B cell (primary cell): ENCODE measurements around the gene GNPAT. TPM values are rescaled to one million over a fixed set of nuclear protein-coding genes. Genes with fewer than 3 reads are reported as not detected.

ENCODE experiments used
- ATAC-seq: fragments of 200-7000 bp; cut with Tn5 transposase; one replicate; pipeline ENCODE4 v1.10.0; 2021; ENCODE audit warnings: low read depth, mild to moderate bottlenecking, moderate number of reproducible peaks, moderate library complexity
- CTCF ChIA-PET: fragments of 350-600 bp; sonication (Branson Sonifier 250); formaldehyde crosslinking; loops from one replicate; lab custom pipeline; 2021; ENCODE audit warnings: antibody characterized with exemption, inconsistent platforms; lab: Charles Lee
- POLR2A ChIA-PET: fragments of 350-600 bp; sonication (Branson Sonifier 250); formaldehyde crosslinking; loops from one replicate; lab custom pipeline; 2021; ENCODE audit warnings: antibody characterized with exemption; lab: Charles Lee
- DNase-seq: peaks from one replicate; pipeline ENCODE4 v3.0.0; 2013
- H2AFZ ChIP-seq: 2 replicates; pipeline ENCODE4 v1.6.1; 2012; ENCODE audit warnings: mild to moderate bottlenecking, low read depth, low read length; ENCODE audit not compliant: insufficient read depth, poor library complexity, severe bottlenecking
- H3K27ac ChIP-seq, 2 donors: 1 replicate in 1 of 2; 2 replicates in 1 of 2; pipeline ENCODE4 v1.5.1; 2012 to 2013; ENCODE audit warnings: low read length in 2 of 2, mild to moderate bottlenecking in 2 of 2, moderate library complexity in 1 of 2
- H3K27me3 ChIP-seq, 4 experiments: fragments of 200-600 bp in 1 of 4; sonication (generic) in 1 of 4; replicated peaks in 1 of 4; 1 replicate in 2 of 4; 2 replicates in 2 of 4; pipeline versions ENCODE4 v1.6.1 to v1.7.0; 2013 to 2016; ENCODE audit warnings: low read length in 3 of 4, mild to moderate bottlenecking in 2 of 4, mixed read lengths in 1 of 4, moderate library complexity in 1 of 4; ENCODE audit not compliant: insufficient read depth in 4 of 4, control insufficient read depth in 3 of 4; ENCODE audit errors: control extremely low read depth in 1 of 4
- H3K36me3 ChIP-seq, 2 experiments: replicated peaks in 1 of 2; 1 replicate in 1 of 2; 2 replicates in 1 of 2; pipeline versions ENCODE4 v1.6.1 to v1.7.1; 2013; ENCODE audit warnings: low read length in 1 of 2; ENCODE audit not compliant: insufficient read depth in 2 of 2, control insufficient read depth in 1 of 2; ENCODE audit errors: control extremely low read depth in 1 of 2, extremely low read depth in 1 of 2
- H3K4me1 ChIP-seq, 2 donors: fragments of 200-600 bp in 1 of 2; sonication (generic) in 1 of 2; 1 replicate in 1 of 2; 2 replicates in 1 of 2; pipeline versions ENCODE4 v1.5.1 to v1.6.1; 2013 to 2017; ENCODE audit warnings: low read length in 2 of 2; ENCODE audit not compliant: control insufficient read depth in 2 of 2, insufficient read depth in 2 of 2
- H3K4me2 ChIP-seq: replicated peaks from 2 replicates; pipeline ENCODE3; 2012; ENCODE audit warnings: mild to moderate bottlenecking, low read depth, low read length; ENCODE audit not compliant: poor library complexity, severe bottlenecking
- H3K4me3 ChIP-seq, 5 experiments: fragments of 200-600 bp in 1 of 5; sonication (generic) in 1 of 5; 1 replicate in 3 of 5; 2 replicates in 2 of 5; pipeline versions ENCODE4 v1.5.1 to v1.7.0; 2011 to 2016; ENCODE audit warnings: low read length in 4 of 5, mild to moderate bottlenecking in 4 of 5, low read depth in 2 of 5, control low read depth in 1 of 5, moderate library complexity in 1 of 5; ENCODE audit not compliant: insufficient read depth in 1 of 5; ENCODE audit errors: control extremely low read depth in 1 of 5, extremely low read depth in 1 of 5
- H3K79me2 ChIP-seq: fragments of 200-600 bp; sonication (generic); one replicate; pipeline ENCODE4 v1.6.0; 2016; ENCODE audit warnings: low read length; ENCODE audit not compliant: control insufficient read depth, insufficient read depth
- H3K9ac ChIP-seq: fragments of 200-600 bp; sonication (generic); 2 replicates; pipeline ENCODE4 v1.6.1; 2017; ENCODE audit warnings: mild to moderate bottlenecking, low read length, moderate library complexity
- H3K9me3 ChIP-seq, 3 donors: one replicate each; pipeline versions ENCODE4 v1.6.1 to v1.7.1; 2013; ENCODE audit warnings: low read length in 2 of 3; ENCODE audit not compliant: control insufficient read depth in 2 of 3, insufficient read depth in 1 of 3; ENCODE audit errors: control extremely low read depth in 1 of 3
- H4K20me1 ChIP-seq: 2 replicates; pipeline ENCODE4 v1.6.0; 2012; ENCODE audit warnings: mild to moderate bottlenecking, low read length; ENCODE audit not compliant: insufficient read depth, control insufficient read depth, poor library complexity, severe bottlenecking
- H3K27ac Mint-ChIP-seq: one replicate; pipeline ENCODE4 v1.8.0; 2021; ENCODE audit warnings: mixed read lengths
- H3K27me3 Mint-ChIP-seq: one replicate; pipeline ENCODE4 v1.8.0; 2021; ENCODE audit warnings: mixed read lengths
- H3K4me1 Mint-ChIP-seq: one replicate; pipeline ENCODE4 v1.8.0; 2021; ENCODE audit warnings: mixed read lengths
- H3K4me3 Mint-ChIP-seq: one replicate; pipeline ENCODE4 v1.8.0; 2021; ENCODE audit warnings: mixed read lengths
- H3K9me3 Mint-ChIP-seq: one replicate; pipeline ENCODE4 v1.8.0; 2022; ENCODE audit warnings: mixed read lengths; ENCODE audit not compliant: insufficient read depth
- CTCF ChIP-seq: fragments of 200-600 bp; IDR thresholded peaks from one replicate; pipeline ENCODE4 v1.8.0; 2022; ENCODE audit warnings: antibody characterized with exemption, mild to moderate bottlenecking
- EZH2 ChIP-seq: IDR thresholded peaks from 2 replicates; pipeline ENCODE4 v1.6.1; 2012; ENCODE audit warnings: borderline replicate concordance, low read depth, mild to moderate bottlenecking, moderate library complexity, low read length; ENCODE audit not compliant: insufficient read depth, poor library complexity, severe bottlenecking
- WGBS: methylation state at CpG from one replicate; pipeline ENCODE4 v1.1.5; 2013; ENCODE audit warnings: missing lambda C conversion rate; ENCODE audit not compliant: insufficient coverage; 5-methylcytosine and 5-hydroxymethylcytosine counted together
- intact Hi-C: fragments of 100-400 bp; cut with micrococcal nuclease; formaldehyde crosslinking; loops from one replicate; pipeline ENCODE4 v1.10.0; 2022
- polyA plus RNA-seq: library from polyadenylated mRNA; depleted of rRNA; stranded (reverse); fragments of >200 nt; gene quantifications from 2 replicates; pipeline ENCODE4 v1.2.3, GENCODE V29; 2012
- total RNA-seq, 2 donors: library from RNA; stranded (reverse); fragments of 120-200 nt in 1 of 2; gene quantifications; 1 replicate in 1 of 2; 2 replicates in 1 of 2; pipeline versions ENCODE4 v1.2.3 to v1.2.4, GENCODE V29; 2013 to 2022

The GNPAT gene
- total and polyA plus RNA-seq, 2 donors (not counting 1 experiment from before 2014, with no cell fraction given), result 19.5 to 49.0 TPM

GRCh38 chr1:231312432-231312788 is 71.4 kb downstream of the GNPAT start:
- TF ChIP-seq EZH2 (no peak), CTCF (no peak)
- 100% methylated on average over 2 of the region's 5 CpGs for WGBS
- no peak overlapping the region for H3K4me2 ChIP-seq
- Mint-ChIP-seq H3K4me1 (no peaks in the 10 kb centered on the region), H3K27me3 (no peaks in the 10 kb centered on the region), H3K4me3 (no peak overlapping the region), H3K27ac (no peak overlapping the region), H3K9me3 (no peaks in the 10 kb centered on the region)
- no peaks in the 10 kb centered on the region for H3K4me1 ChIP-seq
- no peaks in the 10 kb centered on the region for H4K20me1 ChIP-seq
- H3K9ac ChIP-seq, result no peak overlapping the region
- H3K27ac ChIP-seq, result no peak overlapping the region
- H2AFZ ChIP-seq, result no peak overlapping the region
- H3K36me3 ChIP-seq, result no peaks in the 10 kb centered on the region
- H3K79me2 ChIP-seq, result no peaks in the 10 kb centered on the region
- DNase-seq, result no peak
- peaks cover 0 to under 1% (median 0%) of the 10 kb centered on the region in 3 donors for H3K9me3 ChIP-seq
- ChIA-PET CTCF (no interaction called here), POLR2A (no interaction called here)
- no peak overlapping the region for H3K4me3 ChIP-seq
- intact Hi-C loops, result no loop called here
- H3K27me3 ChIP-seq, result no peaks in the 10 kb centered on the region
- no peak for ATAC-seq

- H3K9me3 ChIP-seq, result peaks cover 0 to 7% (median 0%) of the 10 kb centered on the region in 3 donors
- Mint-ChIP-seq H3K4me1 (no peaks in the 10 kb centered on the region), H3K4me3 (no peak overlapping the region), H3K9me3 (no peaks in the 10 kb centered on the region), H3K27ac (no peak overlapping the region), H3K27me3 (no peaks in the 10 kb centered on the region)
- H3K4me2 ChIP-seq, result no peak overlapping the region
- ChIA-PET CTCF (interaction anchor here (1.0 kb wide), 1 partner anchor 10 kb away, joined by 3 read pairs; no protein-coding TSS in a partner anchor), POLR2A (no interaction called here)
- no peaks in the 10 kb centered on the region for H3K4me1 ChIP-seq
- no peak overlapping the region for H3K4me3 ChIP-seq
- H3K27ac ChIP-seq, result no peak overlapping the region
- H4K20me1 ChIP-seq, result no peaks in the 10 kb centered on the region
- no peak overlapping the region for H3K9ac ChIP-seq
- TF ChIP-seq CTCF (no peak), EZH2 (no peak)
- no peaks in the 10 kb centered on the region for H3K79me2 ChIP-seq
- DNase-seq (no peak), ATAC-seq (no peak)
- intact Hi-C loops, result no loop called here
- H2AFZ ChIP-seq, result no peak overlapping the region
- WGBS, result 100% methylated on average over 3 of the region's 4 CpGs
- no peaks in the 10 kb centered on the region for H3K36me3 ChIP-seq
- H3K27me3 ChIP-seq, result no peaks in the 10 kb centered on the region
Observed at GRCh38 chr1:231313661-231314060, 72.6 kb downstream of the GNPAT start.
